GM12878 (cell line): Measurements from ENCODE around the gene NMNAT3.

Experiments used
- CEBPB ChIP-seq, 2 experiments: fragments of 150-350 bp in 1 of 2; IDR thresholded peaks; 2 replicates each; pipeline ENCODE4 v1.6.1; 2012 to 2014; ENCODE audit warnings: low read depth in 2 of 2, low read length in 2 of 2, borderline replicate concordance in 1 of 2, inconsistent platforms in 1 of 2
- CHD4 ChIP-seq: fragments of 200-600 bp; sonication (generic); IDR thresholded peaks from 2 replicates; pipeline ENCODE4 v1.6.1; 2016; ENCODE audit warnings: mild to moderate bottlenecking
- EP300 ChIP-seq, 2 experiments: fragments of 150-350 bp in 1 of 2; IDR thresholded peaks; 2 replicates each; pipeline ENCODE4 v1.6.1; 2011 to 2012; ENCODE audit warnings: low read depth in 2 of 2, low read length in 2 of 2, borderline replicate concordance in 1 of 2, improper control_type of control experiment in 1 of 2, inconsistent platforms in 1 of 2; ENCODE audit not compliant: control insufficient read depth in 1 of 2
- EZH2 ChIP-seq: IDR thresholded peaks from 2 replicates; pipeline ENCODE4 v1.6.1; 2012; ENCODE audit warnings: low read depth, mild to moderate bottlenecking, control low read depth, inconsistent platforms, low read length, borderline replicate concordance; ENCODE audit not compliant: control insufficient read depth
- NFIC ChIP-seq: IDR thresholded peaks from 2 replicates; pipeline ENCODE4 v1.6.1; 2012; ENCODE audit warnings: low read depth, mild to moderate bottlenecking, inconsistent platforms, low read length, moderate library complexity
- RAD21 ChIP-seq: IDR thresholded peaks from 2 replicates; pipeline ENCODE4 v1.6.1; 2011; ENCODE audit warnings: mild to moderate bottlenecking, low read depth, low read length, moderate library complexity; ENCODE audit not compliant: insufficient read depth
- TCF12 ChIP-seq: IDR thresholded peaks from 2 replicates; pipeline ENCODE4 v1.6.1; 2011; ENCODE audit warnings: low read depth, mild to moderate bottlenecking, low read length
- YY1 ChIP-seq: IDR thresholded peaks from 2 replicates; pipeline ENCODE4 v1.6.1; 2011; ENCODE audit warnings: low read depth, mild to moderate bottlenecking, low read length
- ZNF274 ChIP-seq: IDR thresholded peaks from one replicate; pipeline ENCODE4 v1.8.0; 2011; ENCODE audit not compliant: insufficient read length, insufficient read depth
- TF ChIP-seq, protein P1 (sequence below), 3 experiments: IDR thresholded peaks in 2 of 3; conservative IDR thresholded peaks in 1 of 3; 2 replicates each; pipeline ENCODE4 v1.5.1; 2011; ENCODE audit warnings: low read depth in 3 of 3, low read length in 3 of 3, mild to moderate bottlenecking in 3 of 3, control low read depth in 2 of 3, moderate library complexity in 2 of 3, inconsistent platforms in 1 of 3, mixed read lengths in 1 of 3; ENCODE audit not compliant: control insufficient read depth in 2 of 3, insufficient read depth in 1 of 3; ENCODE audit errors: extremely low read depth in 1 of 3
- TF ChIP-seq, protein P2 (sequence below): IDR thresholded peaks from 2 replicates; pipeline ENCODE4 v1.6.1; 2012; ENCODE audit warnings: low read depth, low read length, improper control_type of control experiment

DNA sequence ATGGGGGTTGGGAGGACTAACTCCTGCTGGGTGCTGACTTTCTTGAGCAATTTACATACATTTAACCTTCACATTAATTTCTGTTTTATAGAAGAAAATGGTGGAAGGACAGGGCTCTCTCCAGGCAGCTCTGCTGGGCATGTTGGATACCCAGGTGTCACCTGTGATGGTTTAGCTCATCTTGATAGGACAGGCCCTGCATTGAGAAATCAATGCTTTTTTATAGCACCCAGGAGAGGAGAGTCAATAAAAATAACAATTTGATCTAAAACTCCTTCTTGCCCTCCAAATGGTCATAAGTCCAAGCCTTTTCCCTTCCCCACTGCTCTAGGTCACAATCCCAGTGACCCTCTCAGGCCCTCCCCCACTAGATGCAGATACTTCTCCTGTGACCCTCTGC, 90.0 kb downstream of the NMNAT3 start:
- TF ChIP-seq NFIC (no peak), CHD4 (no peak), CEBPB (IDR thresholded peaks at IDR 0.05; ENCODE audit: borderline replicate concordance in 1 of 2, low read depth in 2 of 2, low read length in 2 of 2) (no peak), EP300 (IDR thresholded peaks at IDR 0.05; ENCODE audit: borderline replicate concordance in 1 of 2, control insufficient read depth in 1 of 2, low read depth in 2 of 2, low read length in 2 of 2) (no peak), ZNF274 (no peak), RAD21 (no peak), EZH2 (no peak), YY1 (no peak), TCF12 (no peak)
- TF ChIP-seq, protein P1, sequence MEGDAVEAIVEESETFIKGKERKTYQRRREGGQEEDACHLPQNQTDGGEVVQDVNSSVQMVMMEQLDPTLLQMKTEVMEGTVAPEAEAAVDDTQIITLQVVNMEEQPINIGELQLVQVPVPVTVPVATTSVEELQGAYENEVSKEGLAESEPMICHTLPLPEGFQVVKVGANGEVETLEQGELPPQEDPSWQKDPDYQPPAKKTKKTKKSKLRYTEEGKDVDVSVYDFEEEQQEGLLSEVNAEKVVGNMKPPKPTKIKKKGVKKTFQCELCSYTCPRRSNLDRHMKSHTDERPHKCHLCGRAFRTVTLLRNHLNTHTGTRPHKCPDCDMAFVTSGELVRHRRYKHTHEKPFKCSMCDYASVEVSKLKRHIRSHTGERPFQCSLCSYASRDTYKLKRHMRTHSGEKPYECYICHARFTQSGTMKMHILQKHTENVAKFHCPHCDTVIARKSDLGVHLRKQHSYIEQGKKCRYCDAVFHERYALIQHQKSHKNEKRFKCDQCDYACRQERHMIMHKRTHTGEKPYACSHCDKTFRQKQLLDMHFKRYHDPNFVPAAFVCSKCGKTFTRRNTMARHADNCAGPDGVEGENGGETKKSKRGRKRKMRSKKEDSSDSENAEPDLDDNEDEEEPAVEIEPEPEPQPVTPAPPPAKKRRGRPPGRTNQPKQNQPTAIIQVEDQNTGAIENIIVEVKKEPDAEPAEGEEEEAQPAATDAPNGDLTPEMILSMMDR (IDR thresholded peaks at IDR 0.05 in 2 of 3, conservative IDR thresholded peaks at IDR 0.05 in 1 of 3; ENCODE audit: control insufficient read depth in 2 of 3, extremely low read depth in 1 of 3, insufficient read depth in 1 of 3, low read depth in 3 of 3, low read length in 3 of 3), result no peak
- TF ChIP-seq, protein P2, sequence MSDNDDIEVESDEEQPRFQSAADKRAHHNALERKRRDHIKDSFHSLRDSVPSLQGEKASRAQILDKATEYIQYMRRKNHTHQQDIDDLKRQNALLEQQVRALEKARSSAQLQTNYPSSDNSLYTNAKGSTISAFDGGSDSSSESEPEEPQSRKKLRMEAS, result no peak
